GM10248 (cell line): ENCODE results near the gene MTCL1.

ENCODE experiments used
- CTCF ChIA-PET: fragments of 300-600 bp; sonication (Branson Sonifier 250); formaldehyde crosslinking; extraction: SDS; loops from one replicate; lab custom pipeline; 2021; ENCODE audit warnings: antibody characterized with exemption; lab: Yijun Ruan, JAX
- POLR2A ChIA-PET: fragments of 350-650 bp; sonication (Branson Sonifier 250); formaldehyde crosslinking; extraction: SDS; loops from one replicate; lab custom pipeline; 2020; ENCODE audit warnings: antibody characterized with exemption; lab: Yijun Ruan, JAX
- DNase-seq: peaks from one replicate; pipeline ENCODE4 v3.0.0; 2012; ENCODE audit errors: extremely low spot score
- CTCF ChIP-seq: IDR thresholded peaks from 2 replicates; pipeline ENCODE4 v1.5.1; 2012; ENCODE audit warnings: mild to moderate bottlenecking, low read depth; ENCODE audit errors: extremely low read depth, missing control alignments, control extremely low read depth

The MTCL1 gene

GRCh38 chr18:8839281-8839680 is 133.9 kb downstream of the MTCL1 start:
- DNase-seq, result no peak
- ChIA-PET CTCF (interaction anchor here (1.6 kb wide), 1 partner anchor 10 kb away, joined by 4 read pairs; no protein-coding TSS in a partner anchor), POLR2A (no interaction called here)
- no peak for TF ChIP-seq CTCF

- ChIA-PET CTCF (interaction anchor here (1.4 to 1.8 kb wide), 2 partner anchors 11 to 41 kb away, joined by 4 read pairs; no protein-coding TSS in a partner anchor), POLR2A (no interaction called here)
- DNase-seq, result no peak
- TF ChIP-seq CTCF, result no peak
Observed at GRCh38 chr18:8841781-8842485, 136.6 kb downstream of the MTCL1 start.

GRCh38 chr18:8842506-8842905 is 137.2 kb downstream of the MTCL1 start:
- CTCF ChIA-PET, result interaction anchor here (1.8 kb wide), 1 partner anchor 11 kb away, joined by 4 read pairs; no protein-coding TSS in a partner anchor
- no peak for DNase-seq
- POLR2A ChIA-PET, result no interaction called here
- no peak for TF ChIP-seq CTCF

- no peak for DNase-seq
- CTCF ChIA-PET, result interaction anchor here (1.8 kb wide), 1 partner anchor 12 kb away, joined by 4 read pairs; no protein-coding TSS in a partner anchor
- no peak for TF ChIP-seq CTCF
- POLR2A ChIA-PET, result no interaction called here
Observed at GRCh38 chr18:8843005-8843404, 137.6 kb downstream of the MTCL1 start.

GRCh38 chr18:8844721-8845148 is 139.4 kb downstream of the MTCL1 start:
- DNase-seq, result no peak
- ChIA-PET CTCF (no interaction called here), POLR2A (no interaction called here)
- no peak for TF ChIP-seq CTCF

GRCh38 chr18:8845506-8845905 is 140.2 kb downstream of the MTCL1 start:
- ChIA-PET POLR2A (no interaction called here), CTCF (interaction anchor here (1.1 kb wide), 1 partner anchor 18 kb away, joined by 3 read pairs; no protein-coding TSS in a partner anchor)
- DNase-seq, result no peak
- no peak for TF ChIP-seq CTCF
